Glutamatergic neuron (in vitro differentiated cells): Measurements from ENCODE around the gene LRRC17. TPM values are rescaled to one million over a fixed set of nuclear protein-coding genes. Genes with fewer than 3 reads are reported as not detected.

ENCODE experiments used
- total RNA-seq: library from RNA; stranded (reverse); fragmentation: NEBNext Ultra II Directional; extraction: Animal tissue kit (Norgen Biotek cat#: 25700); gene quantifications from one replicate; pipeline ENCODE4 v1.2.1, GENCODE V29; 2021; ENCODE audit not compliant: unreplicated experiment

The LRRC17 gene
- total RNA-seq, 1 donor from 2014 or later = 0.34 TPM

Other genes with a start within 250 kb of the LRRC17 start
- 13.4 TPM for gene POLR2J2, start 241.3 kb upstream of the LRRC17 start, total RNA-seq
- 8.5 TPM for gene FAM185A, start 164.0 kb upstream of the LRRC17 start, total RNA-seq
- gene FBXL13, start 161.8 kb downstream of the LRRC17 start, total RNA-seq = 1.1 TPM
- 16.1 TPM for gene ARMC10, start 162.1 kb downstream of the LRRC17 start, total RNA-seq
- 6.5 TPM for gene NAPEPLD, start 236.1 kb downstream of the LRRC17 start, total RNA-seq